OCI-LY1 (cell line): Measurements from ENCODE around the gene TMEM100.

Source experiments
- CTCF ChIP-seq: fragments of 200-600 bp; sonication (generic), shearing (Covaris generic); IDR thresholded peaks from 2 replicates; pipeline ENCODE4 v1.5.1; 2017; ENCODE audit warnings: mild to moderate bottlenecking, antibody characterized with exemption, low read length, moderate library complexity, mixed read lengths
- EZH2 ChIP-seq: fragments of 200-600 bp; sonication (generic), shearing (Covaris generic); IDR thresholded peaks from 2 replicates; pipeline ENCODE4 v1.8.0; 2017; ENCODE audit warnings: borderline replicate concordance, mixed run types, mild to moderate bottlenecking, antibody characterized with exemption, low read length, moderate library complexity, mixed read lengths

DNA sequence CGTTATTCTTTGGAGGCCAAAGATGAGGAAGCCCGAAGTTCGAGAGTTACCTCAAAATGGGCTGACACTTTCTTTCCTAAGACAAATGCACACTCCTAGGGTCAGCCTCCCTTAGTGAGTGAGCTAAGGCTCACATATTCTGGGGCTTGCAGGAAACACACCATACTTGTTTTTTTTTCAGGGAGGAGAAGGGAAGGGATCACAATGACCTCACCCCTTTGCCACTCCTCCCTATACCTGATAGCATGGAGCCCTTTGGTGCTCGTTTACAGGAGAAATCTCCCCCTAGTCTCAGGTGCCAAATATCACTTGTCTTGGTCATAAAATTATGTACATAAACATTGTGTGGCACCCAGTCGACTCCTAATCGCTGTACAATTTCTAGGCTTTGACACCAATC is 4.6 kb upstream of the TMEM100 start:
- no peak for TF ChIP-seq CTCF
- no peak for TF ChIP-seq EZH2
